Panc1 (cell line): ENCODE results near the gene ARRDC4.

ENCODE experiments used
- CTCF ChIP-seq: fragments of 450-650 bp; IDR thresholded peaks from 2 replicates; pipeline ENCODE4 v1.5.1; 2017; ENCODE audit warnings: mild to moderate bottlenecking
- SIN3A ChIP-seq: IDR thresholded peaks from 2 replicates; pipeline ENCODE4 v1.6.1; 2012; ENCODE audit warnings: low read depth, mild to moderate bottlenecking, low read length, moderate library complexity, borderline replicate concordance; ENCODE audit not compliant: insufficient read depth

- no peak for TF ChIP-seq CTCF
- TF ChIP-seq SIN3A, result no peak
These were observed 41.2 kb downstream of the ARRDC4 start for GRCh38 chr15:98001663-98002194.
